ENCODE data around the gene SNPH.
"Not testable (repeated sequence)": the region's sequence is repeated elsewhere in the genome, so short reads cannot be mapped to it uniquely, and the experiment has no call there.

Gene SNPH

GRCh38 chr20:1341561-1342265, 75.6 kb downstream of the SNPH start:
- Histone ChIP-seq H3K9me2 (replicated peaks; ENCODE audit: low read depth, low read length) (no peaks in the 10 kb centered on the region), H3K9ac (ENCODE audit: low read depth, low read length, poor library complexity, severe bottlenecking) (no peak overlapping the region)
- TF ChIP-seq CTCF (conservative IDR thresholded peaks at IDR 0.05; ENCODE audit: low read length) (no peak), EZH2phosphoT487 (IDR thresholded peaks at IDR 0.05; ENCODE audit: borderline replicate concordance) (no peak)

GRCh38 chr20:1343446-1344124, 77.5 kb downstream of the SNPH start:
- H3K36me3 ChIP-seq (ENCODE audit: insufficient read depth, low read length); H3K4me3 ChIP-seq (ENCODE audit: low read length, poor library complexity, severe bottlenecking); H3K9me2 ChIP-seq (replicated peaks; ENCODE audit: low read depth, low read length); H4K20me1 ChIP-seq (ENCODE audit: insufficient read depth, low read length, poor library complexity, severe bottlenecking); H3K9me3 ChIP-seq (ENCODE audit: insufficient read depth, low read depth, low read length); H3F3A ChIP-seq (ENCODE audit: low read depth); H3K27me3 ChIP-seq (ENCODE audit: insufficient read depth, low read length, poor library complexity, severe bottlenecking); H3K79me2 ChIP-seq (ENCODE audit: insufficient read depth, low read length); H3K9ac ChIP-seq (ENCODE audit: low read depth, low read length, poor library complexity, severe bottlenecking); H3K4me2 ChIP-seq (ENCODE audit: low read depth, low read length, poor library complexity, severe bottlenecking); H2AFZ ChIP-seq (ENCODE audit: low read length): not testable (repeated sequence)
- peaks cover 15% of the 10 kb centered on the region for H3K4me1 ChIP-seq (ENCODE audit: insufficient read depth, low read length, poor library complexity, severe bottlenecking)
- TF ChIP-seq CTCF (conservative IDR thresholded peaks at IDR 0.05; ENCODE audit: low read length), result 0 out of 2 replicates have a peak, but pooled peaks have one; percentile 10

More at GRCh38 chr20:1341561-1342265, 75.6 kb downstream of the SNPH start:
- H3K36me3 ChIP-seq (ENCODE audit: insufficient read depth, low read length), result no peaks in the 10 kb centered on the region
- H3K4me1 ChIP-seq (ENCODE audit: insufficient read depth, low read length, poor library complexity, severe bottlenecking), result peaks cover 13% of the 10 kb centered on the region
- no peak overlapping the region for H3K4me3 ChIP-seq (ENCODE audit: low read length, poor library complexity, severe bottlenecking)
- H3K27me3 ChIP-seq (ENCODE audit: insufficient read depth, low read length, poor library complexity, severe bottlenecking), result no peaks in the 10 kb centered on the region
- H2AFZ ChIP-seq (ENCODE audit: low read length), result no peak overlapping the region
- no peak overlapping the region for H3K4me2 ChIP-seq (ENCODE audit: low read depth, low read length, poor library complexity, severe bottlenecking)
- no peaks in the 10 kb centered on the region for H3K79me2 ChIP-seq (ENCODE audit: insufficient read depth, low read length)
- H3K9me3 ChIP-seq (ENCODE audit: insufficient read depth, low read depth, low read length), result no peaks in the 10 kb centered on the region
- H3F3A ChIP-seq (ENCODE audit: low read depth), result no peaks in the 10 kb centered on the region
- H4K20me1 ChIP-seq (ENCODE audit: insufficient read depth, low read length, poor library complexity, severe bottlenecking), result no peaks in the 10 kb centered on the region

- H3K4me2 ChIP-seq (ENCODE audit: low read depth, low read length, poor library complexity, severe bottlenecking), result no peak overlapping the region
- no peaks in the 10 kb centered on the region for H3K36me3 ChIP-seq (ENCODE audit: insufficient read depth, low read length)
- no peaks in the 10 kb centered on the region for H3F3A ChIP-seq (ENCODE audit: low read depth)
- peaks cover 15% of the 10 kb centered on the region for H3K4me1 ChIP-seq (ENCODE audit: insufficient read depth, low read length, poor library complexity, severe bottlenecking)
- no peak overlapping the region for H3K9ac ChIP-seq (ENCODE audit: low read depth, low read length, poor library complexity, severe bottlenecking)
- H2AFZ ChIP-seq (ENCODE audit: low read length), result no peak overlapping the region
- no peaks in the 10 kb centered on the region for H3K79me2 ChIP-seq (ENCODE audit: insufficient read depth, low read length)
- peaks cover 8% of the 10 kb centered on the region; the same call in 1 of the 2 replicates for H3K9me3 ChIP-seq (ENCODE audit: insufficient read depth, low read depth, low read length)
- H3K4me3 ChIP-seq (ENCODE audit: low read length, poor library complexity, severe bottlenecking), result no peak overlapping the region
- H3K9me2 ChIP-seq (replicated peaks; ENCODE audit: low read depth, low read length), result no peaks in the 10 kb centered on the region
- TF ChIP-seq CTCF (conservative IDR thresholded peaks at IDR 0.05; ENCODE audit: low read length), result no peak
- TF ChIP-seq EZH2phosphoT487 (IDR thresholded peaks at IDR 0.05; ENCODE audit: borderline replicate concordance), result no peak
- H4K20me1 ChIP-seq (ENCODE audit: insufficient read depth, low read length, poor library complexity, severe bottlenecking), result no peaks in the 10 kb centered on the region
- H3K27me3 ChIP-seq (ENCODE audit: insufficient read depth, low read length, poor library complexity, severe bottlenecking), result no peaks in the 10 kb centered on the region
Measured at GRCh38 chr20:1345030-1345755, 79.1 kb downstream of the SNPH start.
